GM18868 (cell line): ENCODE measurements around the gene ANKS3.

Source experiments
- ATAC-seq: cut with Tn5 transposase; IDR thresholded peaks from one replicate; pipeline ENCODE4 v1.9.1; 2021; ENCODE audit warnings: mild to moderate bottlenecking, moderate library complexity; ENCODE audit not compliant: unreplicated experiment

Gene ANKS3

GRCh38 chr16:4734063-4734729 lies at the start of gene ANKS3, which contains the start of gene DNAAF8:
TSS of gene ANKS3 (minus strand) at chr16:4734271. CDS start at chr16:4730149, 4,122 bp downstream.
TSS of gene DNAAF8 (plus strand) at chr16:4734537. CDS start at chr16:4736515, 1,978 bp downstream.
- ATAC-seq: peak; percentile 79

- ATAC-seq: no peak
Measured at GRCh38 chr16:4783251-4783950, 49.3 kb upstream of the ANKS3 start.

GRCh38 chr16:4780235-4780634 lies 46.2 kb upstream of the ANKS3 start:
- ATAC-seq: no peak

- no peak for ATAC-seq
Measured at GRCh38 chr16:4778050-4778392, 44.0 kb upstream of the ANKS3 start.

GRCh38 chr16:4777339-4778049 lies 43.4 kb upstream of the ANKS3 start:
- ATAC-seq: no peak

GRCh38 chr16:4776141-4776705 lies 42.2 kb upstream of the ANKS3 start:
- no peak for ATAC-seq

GRCh38 chr16:4775005-4775404 lies 40.9 kb upstream of the ANKS3 start:
- no peak for ATAC-seq

- ATAC-seq: no peak
Measured at GRCh38 chr16:4772351-4772750, 38.3 kb upstream of the ANKS3 start.

- no peak for ATAC-seq
Measured at GRCh38 chr16:4771646-4772045, 37.6 kb upstream of the ANKS3 start.

- ATAC-seq: no peak
Measured at GRCh38 chr16:4769306-4769638, 35.2 kb upstream of the ANKS3 start.

- peak; percentile 64 for ATAC-seq
Measured at GRCh38 chr16:4768549-4769305, 34.7 kb upstream of the ANKS3 start.

GRCh38 chr16:4767872-4768548 lies 33.9 kb upstream of the ANKS3 start:
- ATAC-seq: peak; percentile 10

GRCh38 chr16:4766875-4767628 lies 33.0 kb upstream of the ANKS3 start, which contains the start of gene ZNF500:
TSS of gene ZNF500 (minus strand) at chr16:4767162. CDS start at chr16:4765978, 1,184 bp downstream.
- ATAC-seq: peak; percentile 86

- no peak for ATAC-seq
Measured at GRCh38 chr16:4765511-4766474, 31.7 kb upstream of the ANKS3 start.

- ATAC-seq: no peak
Measured at GRCh38 chr16:4763791-4764190, 29.7 kb upstream of the ANKS3 start.

GRCh38 chr16:4762205-4762604 lies 28.1 kb upstream of the ANKS3 start:
- no peak for ATAC-seq

- no peak for ATAC-seq
Measured at GRCh38 chr16:4760221-4760910, 26.3 kb upstream of the ANKS3 start.

GRCh38 chr16:4755687-4756086 lies 21.6 kb upstream of the ANKS3 start:
- no peak for ATAC-seq
